Measurements from ENCODE around the gene CCSAP. TPM values are rescaled to one million over a fixed set of nuclear protein-coding genes. Genes with fewer than 3 reads are reported as not detected.

Gene CCSAP
- polyA plus RNA-seq, 1 donor from 2014 or later = 2.2 TPM

- peaks cover 17% of the 10 kb centered on the region for H3K36me3 Mint-ChIP-seq
- H3K4me1 Mint-ChIP-seq = peaks cover 23 to 31% (median 30%) of the 10 kb centered on the region in 3 donors
- no peak overlapping the region for H3K4me3 Mint-ChIP-seq
- H3K27me3 Mint-ChIP-seq = no peaks in the 10 kb centered on the region
- no peak overlapping the region for H3K27ac Mint-ChIP-seq
- no peaks in the 10 kb centered on the region for H3K9me3 Mint-ChIP-seq
Observed at GRCh38 chr1:229323885-229324553, 18.8 kb downstream of the CCSAP start.

DNA sequence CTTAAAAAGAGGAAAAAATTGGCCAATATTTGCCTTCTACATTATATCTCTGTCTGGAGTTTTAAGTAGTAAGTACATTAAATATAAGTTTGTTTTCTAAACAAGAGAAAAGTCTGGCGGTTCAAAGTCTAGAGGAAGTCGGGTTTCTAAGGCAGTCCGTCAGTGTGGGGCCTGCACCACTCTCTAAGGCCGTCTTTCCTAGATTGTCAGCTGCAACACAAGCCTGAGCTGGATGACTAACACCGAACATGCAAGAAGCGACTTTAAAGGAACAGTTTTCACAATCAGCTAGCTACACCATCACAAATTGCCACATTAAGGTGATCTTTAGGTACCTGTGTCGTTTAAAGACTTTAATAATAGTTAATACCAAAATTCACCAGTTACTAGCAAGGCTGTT lies 19.6 kb downstream of the CCSAP start:
- peaks cover 22 to 24% (median 23%) of the 10 kb centered on the region in 3 donors for H3K4me1 Mint-ChIP-seq
- peaks cover 18% of the 10 kb centered on the region for H3K36me3 Mint-ChIP-seq
- H3K27ac Mint-ChIP-seq = no peak overlapping the region
- H3K27me3 Mint-ChIP-seq = no peaks in the 10 kb centered on the region
- no peak overlapping the region for H3K4me3 Mint-ChIP-seq
- no peaks in the 10 kb centered on the region for H3K9me3 Mint-ChIP-seq

DNA sequence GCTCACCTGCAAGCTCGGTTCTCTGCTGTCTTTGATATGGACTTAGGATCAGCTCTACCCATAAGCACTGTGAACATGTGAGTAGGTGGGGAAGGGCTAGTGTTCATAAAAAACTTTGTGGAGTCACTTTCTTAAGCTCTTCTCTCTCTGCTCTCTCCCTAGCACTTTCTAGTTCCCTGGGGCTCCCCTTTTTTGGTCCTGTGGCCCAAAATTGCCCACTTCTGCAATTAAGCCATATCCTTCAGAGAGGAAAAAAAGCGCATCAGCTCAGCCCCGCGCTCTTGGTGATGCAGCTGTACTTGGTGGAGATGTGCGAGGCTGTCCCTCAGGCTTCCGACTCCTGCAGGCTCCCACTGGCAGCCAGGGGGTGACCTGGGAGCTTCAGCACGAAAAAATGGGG lies 23.4 kb downstream of the CCSAP start:
- H3K4me3 Mint-ChIP-seq = no peak overlapping the region
- no peak overlapping the region for H3K27ac Mint-ChIP-seq
- no peaks in the 10 kb centered on the region for H3K9me3 Mint-ChIP-seq
- H3K36me3 Mint-ChIP-seq = peaks cover 11% of the 10 kb centered on the region
- no peaks in the 10 kb centered on the region for H3K27me3 Mint-ChIP-seq
- peaks cover under 1 to 3% (median 2%) of the 10 kb centered on the region in 3 donors for H3K4me1 Mint-ChIP-seq

- Mint-ChIP-seq H3K27ac (peak overlapping the region in 1 of 3 donors; percentile 87), H3K9me3 (no peaks in the 10 kb centered on the region), H3K27me3 (no peaks in the 10 kb centered on the region), H3K4me1 (peaks cover 0 to 3% (median 0%) of the 10 kb centered on the region in 3 donors), H3K4me3 (no peak overlapping the region), H3K36me3 (peaks cover 8% of the 10 kb centered on the region)
Observed at GRCh38 chr1:229318056-229318455, 24.8 kb downstream of the CCSAP start.

DNA sequence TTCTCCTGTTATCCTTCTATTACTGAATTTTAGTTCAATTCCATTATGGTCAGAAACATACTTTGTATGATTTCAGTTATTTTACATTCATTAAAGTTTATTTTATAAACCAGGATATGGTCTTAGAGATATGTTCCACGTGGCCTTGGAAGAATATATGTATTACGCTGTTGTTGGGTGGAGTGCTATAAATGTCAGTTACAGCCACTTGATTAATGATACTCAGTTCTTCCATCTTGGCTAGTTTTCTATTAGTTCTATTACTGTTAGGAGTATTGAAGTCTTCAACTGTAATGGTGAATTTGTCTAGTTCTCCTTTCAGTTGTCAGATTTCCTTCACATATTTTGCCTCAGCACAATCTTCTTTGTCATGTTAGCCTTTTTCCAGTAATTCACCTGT lies 26.7 kb downstream of the CCSAP start:
- Mint-ChIP-seq H3K27ac (no peak overlapping the region), H3K27me3 (no peaks in the 10 kb centered on the region), H3K9me3 (no peaks in the 10 kb centered on the region), H3K4me1 (peaks cover 0 to 1% (median 0%) of the 10 kb centered on the region in 3 donors), H3K4me3 (no peak overlapping the region), H3K36me3 (peaks cover 8% of the 10 kb centered on the region)

- Mint-ChIP-seq H3K9me3 (no peaks in the 10 kb centered on the region), H3K36me3 (peaks cover 11% of the 10 kb centered on the region), H3K27ac (no peak overlapping the region), H3K27me3 (no peaks in the 10 kb centered on the region), H3K4me3 (no peak overlapping the region), H3K4me1 (no peaks in the 10 kb centered on the region)
Observed at GRCh38 chr1:229310833-229311232, 32.0 kb downstream of the CCSAP start.

DNA sequence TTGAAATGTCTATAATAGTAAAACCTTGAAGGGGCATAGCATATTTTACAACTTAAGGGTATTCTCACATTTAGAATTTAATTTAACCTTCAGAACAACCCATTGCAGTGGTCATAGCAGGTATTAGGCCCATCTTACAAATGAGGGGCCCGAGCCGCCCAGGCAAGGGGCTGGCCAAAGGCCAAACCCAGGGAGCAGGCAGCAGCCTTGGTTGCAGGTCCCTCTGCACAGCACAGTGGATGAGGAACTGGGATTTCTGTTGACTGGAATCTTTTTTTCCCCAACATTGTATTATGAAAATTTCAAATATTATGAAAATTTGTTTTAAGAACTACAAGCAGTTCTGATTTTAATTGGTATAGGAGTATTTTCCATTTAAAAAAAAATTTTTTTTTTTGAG lies 33.2 kb downstream of the CCSAP start:
- no peaks in the 10 kb centered on the region for H3K4me1 Mint-ChIP-seq
- no peaks in the 10 kb centered on the region for H3K9me3 Mint-ChIP-seq
- no peaks in the 10 kb centered on the region for H3K27me3 Mint-ChIP-seq
- H3K4me3 Mint-ChIP-seq = no peak overlapping the region
- peaks cover 11% of the 10 kb centered on the region for H3K36me3 Mint-ChIP-seq
- H3K27ac Mint-ChIP-seq = no peak overlapping the region

DNA sequence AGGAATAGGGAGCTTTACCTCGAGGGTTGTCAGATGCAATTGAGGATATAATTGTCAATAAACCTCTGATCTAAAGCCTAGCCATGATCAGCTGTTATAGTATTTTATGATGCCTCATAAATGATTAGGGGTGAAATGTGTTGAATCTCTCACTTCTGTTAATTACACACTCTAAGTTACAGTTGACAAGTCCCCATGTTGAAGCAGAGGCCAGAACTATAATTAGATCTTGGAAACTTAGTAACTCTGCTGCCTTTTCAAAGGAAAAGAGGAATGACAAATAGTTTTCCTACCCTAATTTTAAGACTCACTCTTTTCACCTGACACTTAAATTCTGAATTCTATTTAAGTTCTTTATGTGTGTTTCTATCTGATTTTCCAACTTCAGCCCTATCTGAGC lies 33.8 kb downstream of the CCSAP start:
- Mint-ChIP-seq H3K9me3 (no peaks in the 10 kb centered on the region), H3K27me3 (no peaks in the 10 kb centered on the region), H3K4me3 (no peak overlapping the region), H3K27ac (no peak overlapping the region), H3K36me3 (peaks cover 11% of the 10 kb centered on the region), H3K4me1 (no peaks in the 10 kb centered on the region)

- no peak overlapping the region for H3K27ac Mint-ChIP-seq
- H3K36me3 Mint-ChIP-seq = peaks cover 8% of the 10 kb centered on the region
Observed at GRCh38 chr1:229305392-229305791, 37.5 kb downstream of the CCSAP start.

GRCh38 chr1:229303855-229304254 lies 39.0 kb downstream of the CCSAP start:
- Mint-ChIP-seq H3K9me3 (no peaks in the 10 kb centered on the region), H3K27ac (no peak overlapping the region), H3K36me3 (peaks cover 10% of the 10 kb centered on the region)

More at GRCh38 chr1:229305392-229305791, 37.5 kb downstream of the CCSAP start:
- Mint-ChIP-seq H3K9me3 (no peaks in the 10 kb centered on the region), H3K4me3 (no peak overlapping the region), H3K27me3 (no peaks in the 10 kb centered on the region), H3K4me1 (no peaks in the 10 kb centered on the region)

DNA sequence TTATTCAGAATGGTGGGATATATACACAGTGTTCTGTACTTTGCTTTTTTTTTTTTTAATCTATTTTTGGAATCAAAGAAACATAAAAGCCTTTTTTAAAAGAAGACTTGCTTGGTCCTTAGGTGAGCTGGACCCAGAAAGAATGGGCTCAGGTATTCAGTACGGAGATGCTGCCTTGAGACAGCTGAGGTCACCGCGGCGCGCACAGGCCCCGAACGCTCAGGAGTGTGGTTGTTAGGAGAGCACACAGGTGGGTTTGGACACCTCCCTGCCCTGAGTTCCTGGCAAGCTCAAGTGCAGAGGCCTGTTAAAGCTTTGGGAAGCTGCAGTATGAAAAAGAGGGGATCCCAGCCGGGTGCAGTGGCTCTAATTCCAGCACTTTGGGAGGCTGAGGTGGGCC lies 40.1 kb downstream of the CCSAP start:
- Mint-ChIP-seq H3K4me1 (peaks cover 0 to 1% (median 0%) of the 10 kb centered on the region in 3 donors), H3K4me3 (no peak overlapping the region), H3K9me3 (no peaks in the 10 kb centered on the region), H3K27ac (peak overlapping the region in 1 of 3 donors; percentile 31), H3K27me3 (no peaks in the 10 kb centered on the region), H3K36me3 (peaks cover 6% of the 10 kb centered on the region)

More at GRCh38 chr1:229303855-229304254, 39.0 kb downstream of the CCSAP start:
- H3K4me1 Mint-ChIP-seq = peaks cover 0 to 1% (median 0%) of the 10 kb centered on the region in 3 donors
- H3K27me3 Mint-ChIP-seq = no peaks in the 10 kb centered on the region
- no peak overlapping the region for H3K4me3 Mint-ChIP-seq

DNA sequence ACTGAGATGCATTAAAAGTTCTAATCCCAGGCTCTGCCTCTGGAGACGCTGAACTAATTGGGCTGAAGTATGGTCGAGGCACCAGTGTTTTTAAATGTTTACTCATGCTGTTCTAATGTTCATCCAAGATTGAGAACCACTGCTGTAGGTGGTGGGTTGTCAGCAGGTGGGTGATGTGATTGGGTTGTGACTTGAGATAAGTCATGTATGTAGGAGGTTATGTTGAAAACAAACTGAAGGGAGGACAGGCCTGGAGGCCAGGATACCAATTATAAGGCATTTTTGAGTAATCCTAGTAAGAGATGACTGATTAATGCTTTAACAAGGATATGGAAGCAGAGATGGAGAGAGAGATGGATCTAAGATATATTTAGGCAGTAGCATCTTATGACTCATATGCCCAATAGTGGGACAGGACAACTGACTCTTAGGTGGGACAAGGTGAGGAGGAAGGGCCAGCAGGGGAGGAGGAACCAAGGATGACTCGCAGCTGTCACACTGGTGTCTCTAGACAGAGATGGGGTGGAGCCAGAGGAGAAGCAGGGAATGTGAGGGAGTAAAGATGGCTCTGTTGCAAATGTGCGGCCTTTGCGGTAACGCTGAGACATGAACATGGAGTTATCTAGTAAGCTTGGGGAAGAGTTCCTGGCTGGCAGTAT lies 42.6 kb downstream of the CCSAP start:
- Mint-ChIP-seq H3K4me1 (peaks cover 0 to 1% (median 0%) of the 10 kb centered on the region in 3 donors), H3K36me3 (peaks cover 8% of the 10 kb centered on the region), H3K27me3 (no peaks in the 10 kb centered on the region), H3K4me3 (no peak overlapping the region), H3K9me3 (no peaks in the 10 kb centered on the region), H3K27ac (no peak overlapping the region)

GRCh38 chr1:229298887-229299503 lies 43.9 kb downstream of the CCSAP start:
- Mint-ChIP-seq H3K36me3 (peaks cover 11% of the 10 kb centered on the region), H3K27ac (no peak overlapping the region), H3K27me3 (no peaks in the 10 kb centered on the region)

DNA sequence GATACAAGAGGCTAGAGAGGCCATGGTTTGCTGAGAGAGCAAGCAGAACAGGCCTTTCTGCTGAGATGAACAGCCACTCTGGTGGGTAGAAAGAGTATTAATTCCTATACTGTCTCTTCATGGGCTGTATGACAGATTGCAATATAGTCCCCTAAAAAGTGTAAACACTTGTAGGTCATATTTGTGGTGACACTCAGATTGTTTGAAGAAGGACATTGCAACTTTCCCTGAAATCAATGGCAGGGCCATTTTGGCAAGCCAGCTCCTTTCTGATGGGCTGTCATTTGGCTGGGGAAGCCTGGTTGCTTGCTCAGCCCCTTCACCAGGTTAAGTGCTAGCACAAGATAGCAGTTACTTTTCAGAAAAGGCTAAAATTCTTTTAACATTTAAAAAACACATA lies 44.4 kb downstream of the CCSAP start:
- H3K9me3 Mint-ChIP-seq = no peaks in the 10 kb centered on the region
- H3K4me1 Mint-ChIP-seq = peaks cover 0 to 4% (median 0%) of the 10 kb centered on the region in 3 donors
- no peak overlapping the region for H3K27ac Mint-ChIP-seq
- no peak overlapping the region for H3K4me3 Mint-ChIP-seq
- H3K36me3 Mint-ChIP-seq = peaks cover 15% of the 10 kb centered on the region
- H3K27me3 Mint-ChIP-seq = no peaks in the 10 kb centered on the region

More at GRCh38 chr1:229298887-229299503, 43.9 kb downstream of the CCSAP start:
- peaks cover 0 to 4% (median 0%) of the 10 kb centered on the region in 3 donors for H3K4me1 Mint-ChIP-seq
- no peaks in the 10 kb centered on the region for H3K9me3 Mint-ChIP-seq
- no peak overlapping the region for H3K4me3 Mint-ChIP-seq

DNA sequence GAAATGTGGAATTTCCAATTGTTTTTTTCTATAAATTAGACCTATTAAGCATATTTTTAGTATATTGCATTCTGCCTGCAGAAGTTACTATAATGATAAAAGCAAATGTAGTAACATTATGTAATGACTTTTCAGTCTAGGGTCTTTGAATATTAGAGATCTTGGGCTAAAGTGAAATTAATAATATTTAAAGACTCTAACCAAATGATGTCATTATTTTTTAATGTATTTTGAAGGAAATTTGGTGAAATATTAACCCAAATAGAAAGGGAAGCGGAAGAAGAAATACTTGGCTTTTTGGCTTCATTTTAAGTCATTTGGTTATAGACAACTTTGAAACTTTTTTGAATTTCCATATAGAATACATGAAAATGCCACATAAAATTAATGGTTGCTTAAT lies 45.1 kb downstream of the CCSAP start:
- no peak overlapping the region for H3K4me3 Mint-ChIP-seq
- H3K27ac Mint-ChIP-seq = no peak overlapping the region
- H3K27me3 Mint-ChIP-seq = no peaks in the 10 kb centered on the region
- H3K9me3 Mint-ChIP-seq = no peaks in the 10 kb centered on the region
- H3K4me1 Mint-ChIP-seq = peaks cover 0 to 4% (median 0%) of the 10 kb centered on the region in 3 donors
- peaks cover 13% of the 10 kb centered on the region for H3K36me3 Mint-ChIP-seq
